Body of pancreas (tissue), 4 donors: Measurements from ENCODE around the gene MGAT3. TPM values are rescaled to one million over a fixed set of nuclear protein-coding genes. Genes with fewer than 3 reads are reported as not detected.

Source experiments
- ATAC-seq: fragments of 150-250 bp; one replicate; pipeline ENCODE4 v1.9.1; 2016
- DNase-seq, 4 donors: peaks; one replicate each; pipeline ENCODE4 v3.0.0-alpha.2; 2019
- H3K27ac ChIP-seq, 4 donors: fragments of 200-600 bp; sonication (generic); 1 replicate in 3 of 4; 2 replicates in 1 of 4; pipeline versions ENCODE4 v1.5.1 to v1.6.1; 2016 to 2019; ENCODE audit warnings: mild to moderate bottlenecking in 1 of 4, mixed read lengths in 1 of 4, moderate library complexity in 1 of 4
- H3K27me3 ChIP-seq, 2 donors: fragments of 200-600 bp; sonication (generic); one replicate each; pipeline ENCODE4 v1.6.0; 2016; ENCODE audit warnings: mild to moderate bottlenecking in 1 of 2
- H3K36me3 ChIP-seq, 2 donors: fragments of 200-600 bp; sonication (generic); replicated peaks in 1 of 2; 2 replicates each; pipeline ENCODE4 v1.5.1; 2016; ENCODE audit warnings: low read depth in 2 of 2; ENCODE audit not compliant: insufficient read depth in 1 of 2
- H3K4me1 ChIP-seq: fragments of 200-600 bp; sonication (generic); one replicate; pipeline ENCODE4 v1.6.0; 2016
- H3K4me3 ChIP-seq, 2 donors: fragments of 200-600 bp; sonication (generic); 1 replicate in 1 of 2; 2 replicates in 1 of 2; pipeline ENCODE4 v1.5.1; 2016 to 2019
- H3K9me3 ChIP-seq, 3 donors: fragments of 200-600 bp; sonication (generic); 1 replicate in 2 of 3; 2 replicates in 1 of 3; pipeline ENCODE4 v1.5.1; 2016
- CTCF ChIP-seq, 7 experiments: fragments of 450-650 bp in 4 of 7; fragments of 200-600 bp in 3 of 7; sonication (generic) in 3 of 7; IDR thresholded peaks; one replicate each; pipeline ENCODE4 v1.5.1; 2016 to 2019; ENCODE audit warnings: antibody characterized with exemption in 7 of 7
- POLR2A ChIP-seq, 3 donors: fragments of 450-650 bp; IDR thresholded peaks; one replicate each; pipeline ENCODE4 v1.6.1; 2016; ENCODE audit warnings: antibody characterized with exemption in 3 of 3, mild to moderate bottlenecking in 2 of 3
- whole genome bisulfite sequencing, 2 donors: methylation state at CpG; one replicate each; pipeline ENCODE4 v1.1.5; 2017; 5-methylcytosine and 5-hydroxymethylcytosine counted together
- intact Hi-C: fragments of 100-400 bp; cut with DNase I; formaldehyde crosslinking; loops from one replicate; pipeline ENCODE4 v1.15.1; 2023
- total RNA-seq, 2 donors: library from RNA; depleted of rRNA; stranded (reverse); fragments of >200 nt; gene quantifications; one replicate each; pipeline ENCODE4 v1.1.0, GENCODE V29; 2016

MGAT3 gene
- total RNA-seq, 2 donors from 2014 or later, result 0.99 to 2.9 TPM

- H3K36me3 ChIP-seq, result no peaks in the 10 kb centered on the region
- H3K4me1 ChIP-seq, result no peaks in the 10 kb centered on the region
- ATAC-seq (no peak), DNase-seq (no peak)
- no peak overlapping the region for H3K27ac ChIP-seq
- no peak for TF ChIP-seq CTCF (IDR thresholded peaks at IDR 0.05)
- TF ChIP-seq POLR2A (IDR thresholded peaks at IDR 0.05), result no peak
- 67 to 88% methylated on average over 9 to 10 of the region's 10 CpGs for WGBS, 2 donors
- intact Hi-C loops, result no loop called here
- no peak overlapping the region for H3K4me3 ChIP-seq
- H3K9me3 ChIP-seq, result no peaks in the 10 kb centered on the region
- H3K27me3 ChIP-seq, result no peaks in the 10 kb centered on the region
Measured at GRCh38 chr22:39463931-39464390, 7.1 kb downstream of the MGAT3 start.

GRCh38 chr22:39466228-39467006 lies 9.6 kb downstream of the MGAT3 start:
- Histone ChIP-seq H3K4me1 (peaks cover 8% of the 10 kb centered on the region), H3K27ac (no peak overlapping the region), H3K27me3 (no peaks in the 10 kb centered on the region), H3K4me3 (no peak overlapping the region), H3K9me3 (no peaks in the 10 kb centered on the region), H3K36me3 (no peaks in the 10 kb centered on the region)
- ATAC-seq (no peak), DNase-seq (no peak)
- WGBS, 2 donors, result 80 to 81% methylated on average over 20 to 21 of the region's 21 CpGs
- intact Hi-C loops, result no loop called here
- TF ChIP-seq CTCF (IDR thresholded peaks at IDR 0.05), result no peak
- no peak for TF ChIP-seq POLR2A (IDR thresholded peaks at IDR 0.05)

GRCh38 chr22:39467390-39467895 lies 10.6 kb downstream of the MGAT3 start:
- no peak overlapping the region for H3K27ac ChIP-seq
- DNase-seq (no peak), ATAC-seq (no peak)
- no peaks in the 10 kb centered on the region for H3K36me3 ChIP-seq
- TF ChIP-seq POLR2A (IDR thresholded peaks at IDR 0.05) (no peak), CTCF (IDR thresholded peaks at IDR 0.05) (no peak)
- no peaks in the 10 kb centered on the region for H3K27me3 ChIP-seq
- peaks cover 15% of the 10 kb centered on the region for H3K4me1 ChIP-seq
- intact Hi-C loops, result no loop called here
- WGBS, 2 donors, result 77 to 83% methylated on average over 17 of the region's 17 CpGs
- H3K9me3 ChIP-seq, result no peaks in the 10 kb centered on the region
- no peak overlapping the region for H3K4me3 ChIP-seq

GRCh38 chr22:39468487-39469325 lies 11.9 kb downstream of the MGAT3 start:
- TF ChIP-seq POLR2A (IDR thresholded peaks at IDR 0.05), result no peak
- TF ChIP-seq CTCF (IDR thresholded peaks at IDR 0.05), result no peak
- intact Hi-C loops, result no loop called here
- 78 to 85% methylated on average over 14 to 18 of the region's 18 CpGs for whole genome bisulfite sequencing, 2 donors
- Histone ChIP-seq H3K4me1 (peaks cover 15% of the 10 kb centered on the region), H3K9me3 (no peaks in the 10 kb centered on the region), H3K27ac (no peak overlapping the region), H3K4me3 (no peak overlapping the region), H3K36me3 (no peaks in the 10 kb centered on the region), H3K27me3 (no peaks in the 10 kb centered on the region)
- ATAC-seq (no peak), DNase-seq (no peak)
